Right lobe of liver (tissue), 6 donors: ENCODE data around the gene TSPAN9. TPM values are rescaled to one million over a fixed set of nuclear protein-coding genes. Genes with fewer than 3 reads are reported as not detected.

Experiments
- ATAC-seq, 4 donors: fragments of 200-7000 bp; cut with Tn5 transposase; one replicate each; pipeline ENCODE4 v1.9.1; 2020; ENCODE audit warnings: mild to moderate bottlenecking in 4 of 4, moderate library complexity in 4 of 4
- DNase-seq, 3 donors: peaks; one replicate each; pipeline ENCODE4 v3.0.0-alpha.2; 2020
- H3K27ac ChIP-seq, 3 donors: fragments of 200-600 bp; one replicate each; pipeline ENCODE4 v1.8.0; 2022
- H3K27me3 ChIP-seq, 2 donors: fragments of 200-600 bp; one replicate each; pipeline ENCODE4 v1.8.0; 2022
- H3K36me3 ChIP-seq, 4 donors: fragments of 200-600 bp; sonication (generic) in 1 of 4; one replicate each; pipeline versions ENCODE4 v1.5.1 to v1.8.0; 2017 to 2022; ENCODE audit warnings: control low read depth in 1 of 4
- H3K4me1 ChIP-seq, 4 donors: fragments of 200-600 bp; sonication (generic) in 1 of 4; one replicate each; pipeline versions ENCODE4 v1.5.1 to v1.8.0; 2017 to 2022; ENCODE audit warnings: control low read depth in 1 of 4
- H3K4me3 ChIP-seq, 3 donors: fragments of 200-600 bp; one replicate each; pipeline ENCODE4 v1.8.0; 2022
- H3K9me3 ChIP-seq, 4 donors: fragments of 200-600 bp; sonication (generic) in 1 of 4; one replicate each; pipeline versions ENCODE4 v1.5.1 to v1.8.0; 2017 to 2022; ENCODE audit warnings: control low read depth in 1 of 4
- CTCF ChIP-seq, 4 donors: fragments of 200-600 bp in 3 of 4; fragments of 450-650 bp in 1 of 4; IDR thresholded peaks; one replicate each; pipeline versions ENCODE4 v1.5.1 to v1.8.0; 2016 to 2022; ENCODE audit warnings: antibody characterized with exemption in 4 of 4, mild to moderate bottlenecking in 2 of 4
- POLR2A ChIP-seq: fragments of 450-650 bp; IDR thresholded peaks from one replicate; pipeline ENCODE4 v1.6.1; 2017; ENCODE audit warnings: antibody characterized with exemption, mild to moderate bottlenecking
- WGBS: methylation state at CpG from one replicate; pipeline ENCODE4 v1.1.6; 2018; ENCODE audit warnings: low coverage, low lambda C conversion rate; ENCODE audit not compliant: insufficient coverage; ENCODE audit errors: missing lambda C conversion rate; 5-methylcytosine and 5-hydroxymethylcytosine counted together
- intact Hi-C, 2 donors: fragments of 100-400 bp; cut with DNase I; formaldehyde crosslinking; loops; one replicate each; pipeline versions ENCODE4 v1.11.2 to v1.14.1; 2022
- total RNA-seq, 6 experiments: library from RNA; depleted of rRNA in 2 of 6; stranded (reverse); fragments of >200 nt in 2 of 6; fragmentation: NEBNext Ultra II Directional in 3 of 6; extraction: Animal tissue kit (Norgen Biotek cat#: 25700) in 3 of 6; gene quantifications; one replicate each; pipeline versions ENCODE4 v1.1.0 to v1.2.4, GENCODE V29; 2016 to 2023
- donor health status: DM: no; HTN: yes; CAD: no.
- donor health status: DM: no; HTN: no; CAD: no.
- donor health status: DM: no; HTN: no; CAD: no.
- donor health status: DM: no; HTN: yes; CAD: no.
- donor health status: DM: no; HTN: yes; CAD: no.

Gene TSPAN9
- total RNA-seq, 6 experiments from 2014 or later = 23.7 to 53.2 (median 39.8) TPM

DNA sequence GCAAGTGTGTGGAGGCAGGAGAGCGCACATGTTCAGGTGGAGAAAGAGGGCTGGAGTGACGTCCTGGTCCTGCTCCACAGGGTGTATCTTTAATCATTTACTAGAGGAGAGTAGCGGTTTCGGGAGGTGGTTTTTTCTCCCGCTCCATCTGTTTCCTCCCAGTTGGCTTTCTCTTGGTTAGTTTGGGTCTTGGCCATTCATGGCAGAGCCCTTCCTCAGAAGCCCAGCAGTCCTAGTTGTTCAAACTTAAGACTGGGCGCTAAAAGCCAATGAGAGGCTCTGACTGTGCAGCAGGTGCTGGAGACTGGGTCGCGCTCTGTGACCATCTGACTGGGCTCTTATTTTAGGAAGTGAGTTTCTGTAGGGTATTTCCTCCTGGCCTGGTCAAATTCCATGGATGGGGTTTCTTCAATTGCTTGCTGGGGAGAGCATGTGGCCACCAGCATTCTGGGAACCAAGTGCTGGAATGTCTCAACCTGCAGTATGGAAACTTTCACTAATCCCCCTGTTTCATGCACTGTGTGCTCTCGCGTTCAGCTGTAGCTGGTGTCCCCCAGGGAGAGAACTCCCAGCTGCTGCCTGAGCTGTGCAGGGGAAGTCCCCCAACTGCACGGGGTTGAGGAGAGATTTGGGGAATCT lies 27.4 kb upstream of the TSPAN9 start:
- no peak for DNase-seq
- no peaks in the 10 kb centered on the region for H3K9me3 ChIP-seq
- ATAC-seq = no peak
- TF ChIP-seq POLR2A = no peak
- TF ChIP-seq CTCF (IDR thresholded peaks at IDR 0.05) = no peak
- no peaks in the 10 kb centered on the region for H3K36me3 ChIP-seq
- no peak overlapping the region for H3K4me3 ChIP-seq
- H3K4me1 ChIP-seq = no peaks in the 10 kb centered on the region
- H3K27ac ChIP-seq = no peak overlapping the region
- intact Hi-C loops = no loop called here
- 56% methylated on average over 6 of the region's 11 CpGs for WGBS
- H3K27me3 ChIP-seq = no peaks in the 10 kb centered on the region

- Histone ChIP-seq H3K27me3 (no peaks in the 10 kb centered on the region), H3K4me1 (no peaks in the 10 kb centered on the region), H3K4me3 (no peak overlapping the region), H3K27ac (no peak overlapping the region), H3K9me3 (no peaks in the 10 kb centered on the region), H3K36me3 (no peaks in the 10 kb centered on the region)
- 53% methylated on average over 2 of the region's 7 CpGs for WGBS
- no peak for TF ChIP-seq CTCF (IDR thresholded peaks at IDR 0.05)
- no peak for TF ChIP-seq POLR2A
- no peak for ATAC-seq
- intact Hi-C loops = no loop called here
- DNase-seq = no peak
Measured at GRCh38 chr12:3054374-3054773, 22.8 kb upstream of the TSPAN9 start.

DNA sequence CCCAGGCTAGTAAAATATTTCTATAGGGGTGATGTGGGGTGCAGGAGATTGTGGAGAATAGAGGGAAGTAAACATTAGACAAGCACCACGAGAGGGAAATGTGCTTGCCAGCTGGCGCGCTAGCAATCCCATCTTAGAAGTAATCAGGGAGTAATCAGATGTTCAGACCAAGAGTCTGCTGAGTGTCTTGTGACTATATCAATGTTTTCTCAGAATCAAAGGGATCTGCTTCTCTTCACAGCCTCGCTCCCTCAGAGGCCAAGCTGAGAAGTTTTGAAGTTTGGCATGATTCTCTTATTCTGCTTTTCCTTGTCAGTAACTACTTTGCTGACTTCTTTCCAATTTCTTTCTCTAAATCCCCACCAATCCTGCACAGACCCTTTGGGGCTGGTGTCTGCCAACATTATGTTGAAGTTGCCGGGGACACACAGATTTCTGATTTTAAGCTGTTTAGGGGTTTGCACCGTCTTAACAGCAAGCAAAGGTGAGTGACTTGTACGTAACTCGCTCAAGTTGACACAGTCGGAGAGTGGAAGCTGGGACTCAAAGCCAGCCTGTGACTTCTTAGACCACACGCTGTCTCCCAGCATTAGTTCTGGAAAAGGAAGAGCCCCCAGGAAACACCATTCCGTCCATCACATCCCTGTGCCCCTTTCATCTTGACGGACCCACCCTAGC lies 22.0 kb upstream of the TSPAN9 start:
- Histone ChIP-seq H3K9me3 (no peaks in the 10 kb centered on the region), H3K4me3 (no peak overlapping the region), H3K27me3 (no peaks in the 10 kb centered on the region), H3K36me3 (no peaks in the 10 kb centered on the region), H3K4me1 (no peaks in the 10 kb centered on the region), H3K27ac (no peak overlapping the region)
- DNase-seq (no peak), ATAC-seq (no peak)
- intact Hi-C loops = no loop called here
- 54% methylated on average over 8 of the region's 12 CpGs for WGBS
- no peak for TF ChIP-seq POLR2A
- no peak for TF ChIP-seq CTCF (IDR thresholded peaks at IDR 0.05)

DNA sequence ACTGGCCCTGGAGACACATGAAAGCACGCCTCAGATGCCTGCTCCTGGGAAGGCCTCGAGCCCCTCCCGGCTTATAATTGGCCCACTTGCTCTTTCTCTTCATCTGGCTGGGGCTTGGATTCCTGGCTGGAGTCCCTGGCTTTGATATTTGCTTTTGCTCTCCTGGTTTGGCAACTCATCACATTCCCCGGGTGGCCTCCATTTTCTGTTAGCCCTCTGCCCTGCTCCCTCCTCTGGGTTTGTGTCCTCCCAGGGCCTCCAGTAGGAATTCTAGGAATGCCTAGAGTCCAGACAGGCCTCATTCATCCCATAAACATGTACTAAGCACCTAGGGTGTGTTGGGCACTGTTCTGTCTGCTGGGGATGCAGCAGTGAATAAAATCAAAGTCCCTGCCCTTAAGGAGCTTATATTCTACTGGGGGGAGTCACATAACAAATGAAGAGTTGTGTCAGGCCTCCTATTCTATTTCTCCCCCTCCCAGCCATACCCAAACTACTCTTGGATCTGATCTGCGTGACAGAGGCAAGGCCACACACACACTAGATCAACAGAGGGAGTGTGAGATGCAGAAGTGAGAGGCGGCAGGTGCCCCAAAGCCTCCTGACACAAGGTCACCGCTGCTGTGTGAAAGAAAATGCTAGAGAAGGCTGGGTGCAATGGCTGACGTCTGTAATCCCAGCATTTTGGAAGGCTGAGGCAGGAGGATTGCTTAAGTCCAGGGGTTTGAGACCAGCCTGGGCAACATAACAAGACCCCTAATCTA lies 21.3 kb upstream of the TSPAN9 start:
- DNase-seq (no peak), ATAC-seq (no peak)
- intact Hi-C loops = no loop called here
- no peaks in the 10 kb centered on the region for H3K9me3 ChIP-seq
- H3K27ac ChIP-seq = no peak overlapping the region
- TF ChIP-seq POLR2A (no peak), CTCF (IDR thresholded peaks at IDR 0.05) (no peak)
- H3K4me3 ChIP-seq = no peak overlapping the region
- H3K4me1 ChIP-seq = no peaks in the 10 kb centered on the region
- WGBS = 69% methylated on average over 4 of the region's 8 CpGs
- H3K27me3 ChIP-seq = no peaks in the 10 kb centered on the region
- H3K36me3 ChIP-seq = no peaks in the 10 kb centered on the region
